ENCODE data around the gene AGO1. TPM values are rescaled to one million over a fixed set of nuclear protein-coding genes. Genes with fewer than 3 reads are reported as not detected.

The AGO1 gene
- polyA plus RNA-seq, 1 donor, result 15.0 TPM

DNA sequence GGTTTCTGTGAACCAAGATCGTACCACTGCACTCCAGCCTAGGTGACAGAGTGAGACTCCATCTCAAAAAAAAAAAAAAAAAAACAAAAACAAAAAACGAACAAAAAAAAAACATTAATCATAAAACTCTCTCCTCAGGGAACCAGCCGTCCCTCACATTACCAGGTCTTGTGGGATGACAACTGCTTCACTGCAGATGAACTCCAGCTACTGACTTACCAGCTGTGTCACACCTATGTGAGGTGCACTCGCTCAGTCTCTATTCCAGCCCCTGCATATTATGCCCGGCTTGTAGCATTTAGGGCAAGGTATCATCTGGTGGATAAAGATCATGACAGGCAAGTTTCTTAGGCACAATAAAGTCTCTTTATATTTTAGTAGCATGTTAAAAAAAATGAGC is 32.3 kb upstream of the AGO1 start:
- Histone ChIP-seq H3K36me3 (ENCODE audit: control insufficient read depth, insufficient read depth, low read length) (peaks cover 37% of the 10 kb centered on the region), H3K27me3 (ENCODE audit: control insufficient read depth, insufficient read depth, low read length) (no peaks in the 10 kb centered on the region), H3K9me3 (ENCODE audit: control insufficient read depth, low read depth, low read length) (no peaks in the 10 kb centered on the region), H3K27ac (ENCODE audit: low read length) (no peak overlapping the region), H3K4me3 (ENCODE audit: low read length) (no peak overlapping the region), H3K4me1 (ENCODE audit: control insufficient read depth, insufficient read depth, low read length) (peaks cover 2% of the 10 kb centered on the region)
- WGBS (ENCODE audit: insufficient coverage, low lambda C conversion rate), result no CpG with 5 or more reads among the region's 5 CpGs
- DNase-seq, result no peak

DNA sequence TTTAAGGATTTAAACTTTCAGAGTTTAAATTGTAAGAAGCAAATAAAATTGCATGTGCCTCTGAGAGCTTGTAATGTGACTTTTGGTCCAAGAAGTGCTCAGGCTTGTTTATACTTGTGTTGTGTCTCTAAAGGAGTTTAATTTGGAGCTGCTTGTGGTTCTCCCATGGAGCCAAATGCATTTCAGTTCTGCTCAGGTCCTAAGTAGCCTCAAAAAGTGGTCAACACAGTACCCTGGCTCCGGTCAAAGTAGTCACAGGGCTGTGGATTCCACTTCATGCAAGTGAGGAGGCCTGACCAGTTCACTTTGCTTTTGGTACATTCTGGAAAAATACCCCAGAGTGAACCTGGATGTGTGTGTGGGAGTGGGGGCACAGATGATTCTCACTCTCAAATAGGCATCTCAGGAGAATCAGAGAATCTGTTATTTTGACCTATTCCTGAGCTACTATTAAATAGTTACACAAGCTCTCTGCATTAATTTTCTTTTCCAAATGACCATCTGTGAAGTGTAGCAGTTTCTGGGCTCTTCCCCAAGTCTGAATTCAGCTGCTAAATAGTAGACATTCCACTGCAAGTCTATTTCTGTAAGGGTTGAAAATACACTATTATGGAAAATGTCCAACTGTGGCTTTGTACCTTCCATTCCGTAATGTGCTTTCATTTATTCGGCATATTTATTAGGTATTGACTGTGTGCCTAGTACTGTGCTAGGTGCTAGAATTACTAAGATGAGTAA is 31.7 kb upstream of the AGO1 start:
- H3K27ac ChIP-seq (ENCODE audit: low read length), result no peak overlapping the region
- H3K36me3 ChIP-seq (ENCODE audit: control insufficient read depth, insufficient read depth, low read length), result peaks cover 38% of the 10 kb centered on the region
- no peaks in the 10 kb centered on the region for H3K9me3 ChIP-seq (ENCODE audit: control insufficient read depth, low read depth, low read length)
- no peaks in the 10 kb centered on the region for H3K27me3 ChIP-seq (ENCODE audit: control insufficient read depth, insufficient read depth, low read length)
- peak; percentile 24 to 31 for DNase-seq
- H3K4me1 ChIP-seq (ENCODE audit: control insufficient read depth, insufficient read depth, low read length), result peaks cover 2% of the 10 kb centered on the region
- 80% methylated on average over 2 of the region's 3 CpGs for WGBS (ENCODE audit: insufficient coverage, low lambda C conversion rate)
- no peak overlapping the region for H3K4me3 ChIP-seq (ENCODE audit: low read length)

DNA sequence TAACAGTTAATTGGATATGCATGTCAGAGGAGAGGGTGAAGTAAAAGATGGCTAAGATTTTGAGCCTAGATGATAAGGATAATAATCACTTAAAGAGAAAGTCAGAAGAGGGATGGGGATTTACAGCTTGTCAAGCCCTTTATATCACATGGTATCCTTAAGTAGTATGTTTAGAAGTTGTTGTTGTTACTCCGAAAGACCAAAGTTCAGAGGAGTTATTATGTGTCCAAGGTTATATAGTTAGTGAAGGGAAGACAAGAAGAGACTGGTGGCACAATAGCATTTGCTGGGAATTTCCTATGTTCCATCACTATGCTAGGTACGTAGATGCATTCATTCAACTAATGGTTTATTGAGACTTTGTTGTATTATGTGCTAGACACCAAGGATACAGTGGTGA is 30.8 kb upstream of the AGO1 start:
- Histone ChIP-seq H3K9me3 (ENCODE audit: control insufficient read depth, low read depth, low read length) (no peaks in the 10 kb centered on the region), H3K27ac (ENCODE audit: low read length) (no peak overlapping the region)

DNA sequence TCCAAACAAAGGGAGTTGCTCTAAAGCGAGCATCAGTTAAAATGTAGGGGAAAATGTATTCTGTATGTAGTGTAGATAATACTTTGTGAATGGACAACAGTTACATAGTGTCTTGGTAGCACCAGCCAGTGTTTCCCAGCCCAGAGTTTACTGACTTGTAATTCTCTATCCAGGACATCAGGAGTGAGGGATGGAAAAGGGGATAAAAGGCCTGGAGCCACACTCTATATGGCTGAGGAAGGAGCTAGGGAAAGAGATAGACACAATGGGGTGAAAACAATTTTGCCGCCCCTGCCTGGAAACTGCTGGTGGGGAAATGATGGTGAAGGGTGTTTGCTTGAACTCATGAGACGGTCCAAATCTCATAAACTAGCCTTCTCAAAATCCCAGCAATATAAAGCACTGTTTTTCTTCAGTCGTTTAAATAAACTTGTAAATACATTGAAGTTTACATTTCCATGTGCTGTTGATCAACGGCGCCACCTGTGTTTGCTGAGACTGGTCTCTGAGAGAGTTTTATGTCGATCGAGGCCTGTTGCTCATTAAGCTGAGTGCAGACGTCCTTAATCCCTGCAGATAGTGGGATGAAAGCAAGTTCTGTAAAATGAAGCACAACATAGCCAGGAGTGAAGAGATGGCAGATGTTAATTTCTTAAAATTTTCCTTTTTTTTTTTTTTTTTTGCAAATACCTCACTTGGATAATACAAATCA is 27.9 kb upstream of the AGO1 start:
- peak in 1 of 2 donors; percentile 8 for DNase-seq

More for the DNA sequence above, 30.8 kb upstream of the AGO1 start:
- peak; percentile 28 to 71 for DNase-seq
- peaks cover 34% of the 10 kb centered on the region for H3K36me3 ChIP-seq (ENCODE audit: control insufficient read depth, insufficient read depth, low read length)
- WGBS (ENCODE audit: insufficient coverage, low lambda C conversion rate), result no CpG with 5 or more reads among the region's 2 CpGs
- H3K4me1 ChIP-seq (ENCODE audit: control insufficient read depth, insufficient read depth, low read length), result peaks cover 4% of the 10 kb centered on the region
- H3K4me3 ChIP-seq (ENCODE audit: low read length), result no peak overlapping the region
- H3K27me3 ChIP-seq (ENCODE audit: control insufficient read depth, insufficient read depth, low read length), result no peaks in the 10 kb centered on the region

DNA sequence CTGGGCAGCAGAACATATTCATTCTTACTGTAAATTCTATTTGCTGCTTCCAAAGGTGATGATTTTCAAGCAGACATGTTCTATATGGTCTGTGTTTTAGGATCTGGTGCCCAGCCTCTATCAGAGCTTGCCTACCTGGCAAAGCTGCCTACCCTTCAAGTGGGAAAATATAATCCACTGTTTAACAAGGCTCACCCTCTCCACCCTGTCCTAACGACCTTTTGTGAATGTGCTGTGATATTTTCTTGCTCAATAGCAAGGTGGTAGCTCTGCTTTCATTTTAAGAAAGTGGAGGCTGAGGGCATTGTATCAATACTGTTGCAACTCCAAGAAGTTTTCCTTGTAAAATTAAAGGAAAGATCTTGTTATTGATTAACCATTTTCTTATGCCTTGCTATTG is 26.0 kb upstream of the AGO1 start:
- no peak overlapping the region for H3K4me3 ChIP-seq (ENCODE audit: low read length)
- H3K9me3 ChIP-seq (ENCODE audit: control insufficient read depth, low read depth, low read length), result no peaks in the 10 kb centered on the region
- 25% methylated on average over 1 of the region's 1 CpG for WGBS (ENCODE audit: insufficient coverage, low lambda C conversion rate)
- peaks cover 24% of the 10 kb centered on the region for H3K36me3 ChIP-seq (ENCODE audit: control insufficient read depth, insufficient read depth, low read length)
- H3K4me1 ChIP-seq (ENCODE audit: control insufficient read depth, insufficient read depth, low read length), result peaks cover 2% of the 10 kb centered on the region
- H3K27ac ChIP-seq (ENCODE audit: low read length), result no peak overlapping the region
- DNase-seq, result peak in 1 of 2 donors; percentile 35
- no peaks in the 10 kb centered on the region for H3K27me3 ChIP-seq (ENCODE audit: control insufficient read depth, insufficient read depth, low read length)

More for the DNA sequence above, 27.9 kb upstream of the AGO1 start:
- no peaks in the 10 kb centered on the region for H3K9me3 ChIP-seq (ENCODE audit: control insufficient read depth, low read depth, low read length)
- H3K36me3 ChIP-seq (ENCODE audit: control insufficient read depth, insufficient read depth, low read length), result peaks cover 32% of the 10 kb centered on the region
- H3K27ac ChIP-seq (ENCODE audit: low read length), result no peak overlapping the region
- H3K4me3 ChIP-seq (ENCODE audit: low read length), result no peak overlapping the region
- WGBS (ENCODE audit: insufficient coverage, low lambda C conversion rate), result 80% methylated on average over 1 of the region's 9 CpGs
- peaks cover 2% of the 10 kb centered on the region for H3K4me1 ChIP-seq (ENCODE audit: control insufficient read depth, insufficient read depth, low read length)
- no peaks in the 10 kb centered on the region for H3K27me3 ChIP-seq (ENCODE audit: control insufficient read depth, insufficient read depth, low read length)

DNA sequence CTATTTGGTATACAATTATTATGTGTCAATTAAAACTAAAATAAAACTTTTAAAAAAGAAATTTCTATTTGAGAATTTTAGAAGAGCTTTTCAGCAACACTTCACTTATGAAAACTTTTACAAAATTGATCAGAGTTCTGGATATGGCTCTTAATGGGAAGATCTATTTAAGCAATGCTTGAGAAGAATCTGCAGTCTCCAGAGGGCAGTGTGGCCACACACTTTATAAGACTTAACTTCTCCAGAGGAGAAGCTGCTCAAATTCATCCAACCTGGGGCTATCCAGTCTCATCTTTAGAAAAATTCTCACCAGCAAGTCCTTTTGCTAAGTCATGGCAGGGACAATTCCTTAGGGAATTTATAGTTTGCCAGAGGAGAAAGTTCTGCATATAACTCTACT is 25.2 kb upstream of the AGO1 start:
- Histone ChIP-seq H3K9me3 (ENCODE audit: control insufficient read depth, low read depth, low read length) (no peaks in the 10 kb centered on the region), H3K27ac (ENCODE audit: low read length) (no peak overlapping the region), H3K4me3 (ENCODE audit: low read length) (no peak overlapping the region), H3K4me1 (ENCODE audit: control insufficient read depth, insufficient read depth, low read length) (peaks cover 2% of the 10 kb centered on the region), H3K27me3 (ENCODE audit: control insufficient read depth, insufficient read depth, low read length) (no peaks in the 10 kb centered on the region), H3K36me3 (ENCODE audit: control insufficient read depth, insufficient read depth, low read length) (peaks cover 24% of the 10 kb centered on the region)
- peak in 1 of 2 donors; percentile 38 for DNase-seq

- H3K27ac ChIP-seq (ENCODE audit: low read length), result no peak overlapping the region
- 80% methylated on average over 3 of the region's 3 CpGs for WGBS (ENCODE audit: insufficient coverage, low lambda C conversion rate)
- no peaks in the 10 kb centered on the region for H3K9me3 ChIP-seq (ENCODE audit: control insufficient read depth, low read depth, low read length)
- no peaks in the 10 kb centered on the region for H3K27me3 ChIP-seq (ENCODE audit: control insufficient read depth, insufficient read depth, low read length)
- no peak for DNase-seq
- no peak overlapping the region for H3K4me3 ChIP-seq (ENCODE audit: low read length)
- H3K4me1 ChIP-seq (ENCODE audit: control insufficient read depth, insufficient read depth, low read length), result peaks cover 2% of the 10 kb centered on the region
- peaks cover 4% of the 10 kb centered on the region for H3K36me3 ChIP-seq (ENCODE audit: control insufficient read depth, insufficient read depth, low read length)
These were observed 22.3 kb upstream of the AGO1 start for GRCh38 chr1:35860696-35861095.

DNA sequence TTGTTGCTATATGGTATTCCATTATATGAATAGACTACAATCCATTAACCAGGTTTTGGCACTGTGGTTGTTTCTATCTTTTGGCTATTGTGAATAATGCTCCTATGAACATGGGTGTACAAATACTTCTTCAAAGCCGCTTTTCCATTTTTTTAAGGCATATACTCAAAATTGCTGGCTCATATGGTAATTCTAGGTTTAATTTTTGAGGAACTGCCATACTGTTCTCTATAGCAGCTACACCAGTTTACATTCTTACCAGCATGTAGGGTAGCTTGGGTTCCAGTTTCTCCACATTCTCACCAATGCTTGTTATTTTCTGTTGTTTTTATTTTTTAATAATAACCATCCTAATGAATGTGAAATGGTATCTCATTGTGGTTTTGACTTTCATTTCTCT is 19.9 kb upstream of the AGO1 start:
- no peak overlapping the region for H3K4me3 ChIP-seq (ENCODE audit: low read length)
- H3K27me3 ChIP-seq (ENCODE audit: control insufficient read depth, insufficient read depth, low read length), result no peaks in the 10 kb centered on the region
- no peaks in the 10 kb centered on the region for H3K4me1 ChIP-seq (ENCODE audit: control insufficient read depth, insufficient read depth, low read length)
- DNase-seq, result no peak
- no peak overlapping the region for H3K27ac ChIP-seq (ENCODE audit: low read length)
- no peaks in the 10 kb centered on the region for H3K36me3 ChIP-seq (ENCODE audit: control insufficient read depth, insufficient read depth, low read length)
- H3K9me3 ChIP-seq (ENCODE audit: control insufficient read depth, low read depth, low read length), result no peaks in the 10 kb centered on the region
- no CpG with 5 or more reads among the region's 1 CpG for WGBS (ENCODE audit: insufficient coverage, low lambda C conversion rate)

- no peak overlapping the region for H3K4me3 ChIP-seq (ENCODE audit: low read length)
- H3K27ac ChIP-seq (ENCODE audit: low read length), result no peak overlapping the region
- no peaks in the 10 kb centered on the region for H3K27me3 ChIP-seq (ENCODE audit: control insufficient read depth, insufficient read depth, low read length)
- DNase-seq, result no peak
- H3K9me3 ChIP-seq (ENCODE audit: control insufficient read depth, low read depth, low read length), result no peaks in the 10 kb centered on the region
- H3K4me1 ChIP-seq (ENCODE audit: control insufficient read depth, insufficient read depth, low read length), result no peaks in the 10 kb centered on the region
- no CpG with 5 or more reads among the region's 3 CpGs for WGBS (ENCODE audit: insufficient coverage, low lambda C conversion rate)
- no peaks in the 10 kb centered on the region for H3K36me3 ChIP-seq (ENCODE audit: control insufficient read depth, insufficient read depth, low read length)
These were observed 19.0 kb upstream of the AGO1 start for GRCh38 chr1:35863881-35864625.

GRCh38 chr1:35864813-35865212 is 18.2 kb upstream of the AGO1 start:
- Histone ChIP-seq H3K4me1 (ENCODE audit: control insufficient read depth, insufficient read depth, low read length) (no peaks in the 10 kb centered on the region), H3K36me3 (ENCODE audit: control insufficient read depth, insufficient read depth, low read length) (no peaks in the 10 kb centered on the region), H3K27ac (ENCODE audit: low read length) (no peak overlapping the region), H3K9me3 (ENCODE audit: control insufficient read depth, low read depth, low read length) (no peaks in the 10 kb centered on the region), H3K4me3 (ENCODE audit: low read length) (no peak overlapping the region), H3K27me3 (ENCODE audit: control insufficient read depth, insufficient read depth, low read length) (no peaks in the 10 kb centered on the region)
- WGBS (ENCODE audit: insufficient coverage, low lambda C conversion rate), result 100% methylated on average over 3 of the region's 5 CpGs
- no peak for DNase-seq

Data from large intestine (tissue), 3 donors.